ENCODE data around the gene CDHR3.

Gene CDHR3

GRCh38 chr7:106001886-106002285 lies 38.8 kb downstream of the CDHR3 start (continued):
- TF ChIP-seq ZNF423 (tag by site-specific recombination; IDR thresholded peaks at IDR 0.05) (no peak), YY2 (tag by site-specific recombination; IDR thresholded peaks at IDR 0.05) (no peak), ZNF529 (tag by site-specific recombination; IDR thresholded peaks at IDR 0.05; ENCODE audit: insufficient replicate concordance) (no peak), ZNF792 (tag by site-specific recombination; IDR thresholded peaks at IDR 0.05) (no peak), ZNF843 (tag by site-specific recombination; IDR thresholded peaks at IDR 0.05) (no peak), ZNF214 (tag by site-specific recombination; IDR thresholded peaks at IDR 0.05; ENCODE audit: borderline replicate concordance) (no peak), RBAK (tag by site-specific recombination; IDR thresholded peaks at IDR 0.05) (no peak), MYNN (tag by site-specific recombination; IDR thresholded peaks at IDR 0.05; ENCODE audit: borderline replicate concordance) (no peak), ZNF140 (tag by site-specific recombination; IDR thresholded peaks at IDR 0.05) (no peak), TRIM28 (IDR thresholded peaks at IDR 0.05; ENCODE audit: borderline replicate concordance, low read length) (no peak)
- TF ChIP-seq, protein P1, sequence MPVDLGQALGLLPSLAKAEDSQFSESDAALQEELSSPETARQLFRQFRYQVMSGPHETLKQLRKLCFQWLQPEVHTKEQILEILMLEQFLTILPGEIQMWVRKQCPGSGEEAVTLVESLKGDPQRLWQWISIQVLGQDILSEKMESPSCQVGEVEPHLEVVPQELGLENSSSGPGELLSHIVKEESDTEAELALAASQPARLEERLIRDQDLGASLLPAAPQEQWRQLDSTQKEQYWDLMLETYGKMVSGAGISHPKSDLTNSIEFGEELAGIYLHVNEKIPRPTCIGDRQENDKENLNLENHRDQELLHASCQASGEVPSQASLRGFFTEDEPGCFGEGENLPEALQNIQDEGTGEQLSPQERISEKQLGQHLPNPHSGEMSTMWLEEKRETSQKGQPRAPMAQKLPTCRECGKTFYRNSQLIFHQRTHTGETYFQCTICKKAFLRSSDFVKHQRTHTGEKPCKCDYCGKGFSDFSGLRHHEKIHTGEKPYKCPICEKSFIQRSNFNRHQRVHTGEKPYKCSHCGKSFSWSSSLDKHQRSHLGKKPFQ (tag by site-specific recombination; IDR thresholded peaks at IDR 0.05) = no peak

- H3K36me3 ChIP-seq (ENCODE audit: control insufficient read depth in 2 of 2, insufficient read depth in 1 of 2, low read length in 2 of 2) = no peaks in the 10 kb centered on the region
- no peaks in the 10 kb centered on the region for H3K9me3 ChIP-seq (ENCODE audit: control insufficient read depth, insufficient read depth, low read depth, low read length)
- TF ChIP-seq ZNF423 (tag by site-specific recombination; IDR thresholded peaks at IDR 0.05) (no peak), TCF7L2 (IDR thresholded peaks at IDR 0.05; ENCODE audit: borderline replicate concordance, low read depth, low read length) (no peak), ZNF692 (tag by site-specific recombination; IDR thresholded peaks at IDR 0.05) (no peak), ZBTB1 (tag by site-specific recombination; IDR thresholded peaks at IDR 0.05) (no peak), KLF17 (tag by site-specific recombination; IDR thresholded peaks at IDR 0.05) (no peak), SCRT2 (tag by site-specific recombination; IDR thresholded peaks at IDR 0.05) (no peak), ZNF223 (tag by site-specific recombination; IDR thresholded peaks at IDR 0.05) (no peak), ZNF404 (tag by site-specific recombination; IDR thresholded peaks at IDR 0.05) (no peak), ZNF791 (tag by site-specific recombination; IDR thresholded peaks at IDR 0.05) (no peak)
- TF ChIP-seq, protein P2, sequence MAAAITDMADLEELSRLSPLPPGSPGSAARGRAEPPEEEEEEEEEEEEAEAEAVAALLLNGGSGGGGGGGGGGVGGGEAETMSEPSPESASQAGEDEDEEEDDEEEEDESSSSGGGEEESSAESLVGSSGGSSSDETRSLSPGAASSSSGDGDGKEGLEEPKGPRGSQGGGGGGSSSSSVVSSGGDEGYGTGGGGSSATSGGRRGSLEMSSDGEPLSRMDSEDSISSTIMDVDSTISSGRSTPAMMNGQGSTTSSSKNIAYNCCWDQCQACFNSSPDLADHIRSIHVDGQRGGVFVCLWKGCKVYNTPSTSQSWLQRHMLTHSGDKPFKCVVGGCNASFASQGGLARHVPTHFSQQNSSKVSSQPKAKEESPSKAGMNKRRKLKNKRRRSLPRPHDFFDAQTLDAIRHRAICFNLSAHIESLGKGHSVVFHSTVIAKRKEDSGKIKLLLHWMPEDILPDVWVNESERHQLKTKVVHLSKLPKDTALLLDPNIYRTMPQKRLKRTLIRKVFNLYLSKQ (tag by site-specific recombination; IDR thresholded peaks at IDR 0.05; ENCODE audit: borderline replicate concordance) = no peak
- TF ChIP-seq, protein P3, sequence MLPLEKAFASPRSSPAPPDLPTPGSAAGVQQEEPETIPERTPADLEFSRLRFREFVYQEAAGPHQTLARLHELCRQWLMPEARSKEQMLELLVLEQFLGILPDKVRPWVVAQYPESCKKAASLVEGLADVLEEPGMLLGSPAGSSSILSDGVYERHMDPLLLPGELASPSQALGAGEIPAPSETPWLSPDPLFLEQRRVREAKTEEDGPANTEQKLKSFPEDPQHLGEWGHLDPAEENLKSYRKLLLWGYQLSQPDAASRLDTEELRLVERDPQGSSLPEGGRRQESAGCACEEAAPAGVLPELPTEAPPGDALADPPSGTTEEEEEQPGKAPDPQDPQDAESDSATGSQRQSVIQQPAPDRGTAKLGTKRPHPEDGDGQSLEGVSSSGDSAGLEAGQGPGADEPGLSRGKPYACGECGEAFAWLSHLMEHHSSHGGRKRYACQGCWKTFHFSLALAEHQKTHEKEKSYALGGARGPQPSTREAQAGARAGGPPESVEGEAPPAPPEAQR (tag by site-specific recombination; IDR thresholded peaks at IDR 0.05) = no peak
- TF ChIP-seq, protein P4, sequence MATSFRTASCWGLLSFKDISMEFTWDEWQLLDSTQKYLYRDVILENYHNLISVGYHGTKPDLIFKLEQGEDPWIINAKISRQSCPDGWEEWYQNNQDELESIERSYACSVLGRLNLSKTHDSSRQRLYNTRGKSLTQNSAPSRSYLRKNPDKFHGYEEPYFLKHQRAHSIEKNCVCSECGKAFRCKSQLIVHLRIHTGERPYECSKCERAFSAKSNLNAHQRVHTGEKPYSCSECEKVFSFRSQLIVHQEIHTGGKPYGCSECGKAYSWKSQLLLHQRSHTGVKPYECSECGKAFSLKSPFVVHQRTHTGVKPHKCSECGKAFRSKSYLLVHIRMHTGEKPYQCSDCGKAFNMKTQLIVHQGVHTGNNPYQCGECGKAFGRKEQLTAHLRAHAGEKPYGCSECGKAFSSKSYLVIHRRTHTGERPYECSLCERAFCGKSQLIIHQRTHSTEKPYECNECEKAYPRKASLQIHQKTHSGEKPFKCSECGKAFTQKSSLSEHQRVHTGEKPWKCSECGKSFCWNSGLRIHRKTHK (tag by site-specific recombination; IDR thresholded peaks at IDR 0.05) = no peak
- TF ChIP-seq, protein P5, sequence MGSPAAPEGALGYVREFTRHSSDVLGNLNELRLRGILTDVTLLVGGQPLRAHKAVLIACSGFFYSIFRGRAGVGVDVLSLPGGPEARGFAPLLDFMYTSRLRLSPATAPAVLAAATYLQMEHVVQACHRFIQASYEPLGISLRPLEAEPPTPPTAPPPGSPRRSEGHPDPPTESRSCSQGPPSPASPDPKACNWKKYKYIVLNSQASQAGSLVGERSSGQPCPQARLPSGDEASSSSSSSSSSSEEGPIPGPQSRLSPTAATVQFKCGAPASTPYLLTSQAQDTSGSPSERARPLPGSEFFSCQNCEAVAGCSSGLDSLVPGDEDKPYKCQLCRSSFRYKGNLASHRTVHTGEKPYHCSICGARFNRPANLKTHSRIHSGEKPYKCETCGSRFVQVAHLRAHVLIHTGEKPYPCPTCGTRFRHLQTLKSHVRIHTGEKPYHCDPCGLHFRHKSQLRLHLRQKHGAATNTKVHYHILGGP (tag by site-specific recombination; IDR thresholded peaks at IDR 0.05) = no peak
- H3K27ac ChIP-seq (ENCODE audit: extremely low read depth, low read depth, low read length) = no peak overlapping the region
- no peak overlapping the region for H3K4me3 ChIP-seq (ENCODE audit: low read depth, low read length)
- CTCF ChIA-PET = no interaction called here
- POLR2A ChIA-PET = no interaction called here
- no peaks in the 10 kb centered on the region for H3K4me1 ChIP-seq (ENCODE audit: control insufficient read depth, insufficient read depth, low read length)
These were observed 40.5 kb downstream of the CDHR3 start for GRCh38 chr7:106003525-106004064.

Measured in HEK293 (cell line).